Type B pancreatic cell (in vitro differentiated cells): Measurements from ENCODE around the gene ATAD3A. TPM values are rescaled to one million over a fixed set of nuclear protein-coding genes. Genes with fewer than 3 reads are reported as not detected.
"Not testable (repeated sequence)": the region's sequence is repeated elsewhere in the genome, so short reads cannot be mapped to it uniquely, and the experiment has no call there.

Source experiments
- DNase-seq: peaks from one replicate; pipeline ENCODE4 v3.0.0; 2021; ENCODE audit warnings: mixed read lengths; ENCODE audit not compliant: unreplicated experiment; ENCODE audit errors: extremely low spot score
- H3K27ac Mint-ChIP-seq: 2 replicates; pipeline ENCODE4 v1.8.0; 2021; ENCODE audit warnings: mild to moderate bottlenecking, mixed read lengths
- H3K27me3 Mint-ChIP-seq: 2 replicates; pipeline ENCODE4 v1.8.0; 2021; ENCODE audit warnings: mixed read lengths
- H3K36me3 Mint-ChIP-seq: 2 replicates; pipeline ENCODE4 v1.8.0; 2021; ENCODE audit warnings: mixed read lengths
- H3K4me1 Mint-ChIP-seq: one replicate; pipeline ENCODE4 v1.8.0; 2021; ENCODE audit warnings: mixed read lengths; ENCODE audit not compliant: unreplicated experiment
- H3K4me3 Mint-ChIP-seq: 2 replicates; pipeline ENCODE4 v1.8.0; 2021; ENCODE audit warnings: mild to moderate bottlenecking, mixed read lengths
- H3K9me3 Mint-ChIP-seq: 2 replicates; pipeline ENCODE4 v1.8.0; 2021; ENCODE audit warnings: mixed read lengths
- total RNA-seq: library from RNA; stranded (reverse); gene quantifications from 2 replicates; pipeline ENCODE4 v1.2.1, GENCODE V29; 2021; ENCODE audit warnings: low replicate concordance
- TF ChIP-seq, protein P1 (sequence below): fragments of 200-600 bp; sonication (generic); conservative IDR thresholded peaks from 2 replicates; pipeline ENCODE4 v1.5.0; 2021; ENCODE audit warnings: antibody characterized with exemption, mild to moderate bottlenecking

Gene ATAD3A
- total RNA-seq, 1 donor from 2014 or later = 39.8 TPM

DNA sequence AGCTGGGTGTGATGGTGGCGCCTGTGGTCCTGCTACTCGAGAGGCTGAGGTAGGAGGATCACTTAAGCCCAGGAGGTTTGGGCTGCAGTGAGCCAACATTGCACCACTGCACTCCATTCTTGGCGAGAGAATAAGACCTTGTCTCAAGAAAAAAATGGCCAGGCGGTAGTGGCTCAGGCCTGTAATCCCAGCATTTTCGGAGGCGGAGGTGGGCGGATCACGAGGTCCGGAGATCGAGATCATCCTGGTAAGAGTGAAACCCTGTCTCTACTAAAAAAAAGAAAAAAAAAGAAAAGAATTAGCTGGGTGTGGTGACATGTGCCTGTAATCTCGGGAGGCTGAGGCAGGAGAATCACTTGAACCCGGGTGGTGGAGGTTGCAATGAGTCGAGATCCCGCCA, 29.1 kb upstream of the ATAD3A start:
- H3K27me3 Mint-ChIP-seq = no peaks in the 10 kb centered on the region
- H3K4me3 Mint-ChIP-seq = no peak overlapping the region
- no peak overlapping the region for H3K27ac Mint-ChIP-seq
- H3K9me3 Mint-ChIP-seq = no peaks in the 10 kb centered on the region
- TF ChIP-seq, protein P1, sequence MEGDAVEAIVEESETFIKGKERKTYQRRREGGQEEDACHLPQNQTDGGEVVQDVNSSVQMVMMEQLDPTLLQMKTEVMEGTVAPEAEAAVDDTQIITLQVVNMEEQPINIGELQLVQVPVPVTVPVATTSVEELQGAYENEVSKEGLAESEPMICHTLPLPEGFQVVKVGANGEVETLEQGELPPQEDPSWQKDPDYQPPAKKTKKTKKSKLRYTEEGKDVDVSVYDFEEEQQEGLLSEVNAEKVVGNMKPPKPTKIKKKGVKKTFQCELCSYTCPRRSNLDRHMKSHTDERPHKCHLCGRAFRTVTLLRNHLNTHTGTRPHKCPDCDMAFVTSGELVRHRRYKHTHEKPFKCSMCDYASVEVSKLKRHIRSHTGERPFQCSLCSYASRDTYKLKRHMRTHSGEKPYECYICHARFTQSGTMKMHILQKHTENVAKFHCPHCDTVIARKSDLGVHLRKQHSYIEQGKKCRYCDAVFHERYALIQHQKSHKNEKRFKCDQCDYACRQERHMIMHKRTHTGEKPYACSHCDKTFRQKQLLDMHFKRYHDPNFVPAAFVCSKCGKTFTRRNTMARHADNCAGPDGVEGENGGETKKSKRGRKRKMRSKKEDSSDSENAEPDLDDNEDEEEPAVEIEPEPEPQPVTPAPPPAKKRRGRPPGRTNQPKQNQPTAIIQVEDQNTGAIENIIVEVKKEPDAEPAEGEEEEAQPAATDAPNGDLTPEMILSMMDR = no peak
- H3K36me3 Mint-ChIP-seq = no peaks in the 10 kb centered on the region
- no peak for DNase-seq
- no peaks in the 10 kb centered on the region for H3K4me1 Mint-ChIP-seq

DNA sequence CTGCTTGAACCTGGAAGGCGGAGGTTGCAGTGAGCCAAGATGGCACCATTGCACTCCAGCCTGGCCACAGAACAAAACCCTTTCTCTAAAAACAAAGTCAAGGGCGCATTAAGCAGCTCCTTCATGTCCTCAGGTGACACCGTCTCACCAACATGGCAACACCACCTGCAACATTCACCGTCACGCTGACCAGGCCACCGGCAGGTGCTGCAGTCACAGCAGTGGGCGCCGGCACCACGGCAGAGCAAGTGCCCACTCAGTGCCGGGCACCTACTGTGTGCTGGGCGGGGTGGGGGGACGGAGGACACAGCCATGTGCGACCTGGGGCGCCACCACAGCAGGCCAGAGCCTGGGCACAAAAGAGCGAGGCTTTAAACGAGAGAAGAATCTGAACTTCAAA, 28.2 kb upstream of the ATAD3A start:
- Mint-ChIP-seq H3K9me3 (no peaks in the 10 kb centered on the region), H3K27me3 (no peaks in the 10 kb centered on the region), H3K27ac (no peak overlapping the region), H3K4me1 (no peaks in the 10 kb centered on the region), H3K36me3 (no peaks in the 10 kb centered on the region), H3K4me3 (no peak overlapping the region)
- TF ChIP-seq, protein P1 = no peak
- no peak for DNase-seq

DNA sequence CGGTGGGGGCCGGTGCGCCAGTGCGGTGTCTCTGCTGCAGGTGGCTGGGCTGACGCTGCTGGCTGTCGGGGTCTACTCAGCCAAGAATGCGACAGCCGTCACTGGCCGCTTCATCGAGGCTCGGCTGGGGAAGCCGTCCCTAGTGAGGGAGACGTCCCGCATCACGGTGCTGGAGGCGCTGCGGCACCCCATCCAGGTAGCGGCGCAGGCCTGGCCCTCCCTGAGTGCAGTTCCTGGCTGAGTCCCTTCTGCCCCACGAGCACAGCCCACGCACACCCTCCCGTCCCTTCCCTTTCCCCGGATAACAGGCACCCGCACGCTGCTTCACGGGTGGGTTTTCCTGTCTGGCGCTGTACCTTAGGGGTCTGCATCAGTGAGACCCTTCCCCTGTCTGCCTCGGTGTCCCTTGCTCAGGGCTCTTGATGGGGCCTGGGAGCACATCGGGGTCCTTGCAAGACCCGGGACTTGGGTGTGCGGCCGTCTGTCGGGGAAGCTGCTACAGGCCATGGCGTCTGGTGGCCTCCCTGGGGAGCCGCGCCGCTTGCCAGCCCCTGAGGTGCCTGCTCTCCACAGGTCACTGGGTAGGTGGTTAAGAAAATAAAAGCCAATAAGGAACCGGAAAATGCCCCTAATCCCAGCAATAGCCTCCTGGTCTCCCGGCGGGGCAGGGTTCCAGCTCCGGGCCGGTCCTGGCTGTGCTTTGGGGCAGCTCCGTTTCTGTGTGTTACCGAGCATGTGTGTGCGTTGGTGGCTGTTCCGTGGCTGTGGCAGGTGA, 26.8 kb upstream of the ATAD3A start:
- not testable (repeated sequence) for H3K27ac Mint-ChIP-seq, H3K4me3 Mint-ChIP-seq

DNA sequence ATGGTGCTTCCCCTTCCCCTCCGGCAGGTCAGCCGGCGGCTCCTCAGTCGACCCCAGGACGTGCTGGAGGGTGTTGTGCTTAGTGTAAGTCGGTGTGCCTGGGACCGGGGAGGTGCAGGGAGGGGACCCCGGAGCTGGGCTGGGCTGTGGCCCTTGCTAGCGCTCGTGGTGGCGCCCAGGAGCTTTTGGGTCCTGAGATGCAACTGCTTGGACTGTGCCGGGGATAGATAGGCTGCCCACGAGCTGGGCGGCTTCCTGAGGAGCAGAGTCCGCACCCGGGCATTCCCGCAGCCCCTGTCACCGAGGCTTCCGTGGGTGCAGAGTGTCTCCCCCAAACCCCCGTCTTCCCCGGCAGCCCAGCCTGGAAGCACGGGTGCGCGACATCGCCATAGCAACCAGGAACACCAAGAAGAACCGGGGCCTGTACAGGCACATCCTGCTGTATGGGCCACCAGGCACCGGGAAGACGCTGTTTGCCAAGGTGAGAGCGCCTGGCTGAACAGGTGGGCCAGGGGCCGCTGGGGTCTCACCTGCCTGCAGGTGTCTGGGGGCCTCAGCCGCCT, 26.1 kb upstream of the ATAD3A start:
- H3K27ac Mint-ChIP-seq, H3K4me1 Mint-ChIP-seq, H3K36me3 Mint-ChIP-seq, H3K4me3 Mint-ChIP-seq, H3K9me3 Mint-ChIP-seq, H3K27me3 Mint-ChIP-seq, DNase-seq: not testable (repeated sequence)

More for the DNA sequence above, 26.8 kb upstream of the ATAD3A start:
- DNase-seq, H3K4me1 Mint-ChIP-seq, H3K36me3 Mint-ChIP-seq, H3K27me3 Mint-ChIP-seq, H3K9me3 Mint-ChIP-seq: not testable (repeated sequence)

DNA sequence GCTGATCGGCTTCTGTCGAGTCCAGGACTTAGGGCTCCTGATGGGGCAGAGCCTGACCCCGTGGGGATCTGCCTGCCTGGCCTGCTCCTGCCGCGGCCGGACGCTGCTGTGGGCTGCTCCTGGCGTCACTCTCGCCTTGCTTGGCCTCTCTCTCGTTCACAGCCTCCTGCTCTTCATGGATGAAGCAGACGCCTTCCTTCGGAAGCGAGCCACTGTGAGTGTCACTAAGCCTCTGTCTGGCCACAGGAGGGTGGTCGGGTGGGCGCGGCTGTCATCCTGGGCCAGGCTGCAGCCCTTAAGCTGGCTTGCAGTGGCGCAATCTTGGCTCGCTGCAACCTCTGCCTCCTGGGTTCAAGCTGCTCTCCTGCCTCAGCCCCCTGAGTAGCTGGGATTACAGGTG, 24.3 kb upstream of the ATAD3A start:
- Mint-ChIP-seq H3K4me1 (no peaks in the 10 kb centered on the region), H3K9me3 (no peaks in the 10 kb centered on the region), H3K27me3 (no peaks in the 10 kb centered on the region), H3K27ac (no peak overlapping the region), H3K4me3 (no peak overlapping the region), H3K36me3 (peaks cover 13% of the 10 kb centered on the region)
- TF ChIP-seq, protein P1 = no peak
- DNase-seq = no peak

DNA sequence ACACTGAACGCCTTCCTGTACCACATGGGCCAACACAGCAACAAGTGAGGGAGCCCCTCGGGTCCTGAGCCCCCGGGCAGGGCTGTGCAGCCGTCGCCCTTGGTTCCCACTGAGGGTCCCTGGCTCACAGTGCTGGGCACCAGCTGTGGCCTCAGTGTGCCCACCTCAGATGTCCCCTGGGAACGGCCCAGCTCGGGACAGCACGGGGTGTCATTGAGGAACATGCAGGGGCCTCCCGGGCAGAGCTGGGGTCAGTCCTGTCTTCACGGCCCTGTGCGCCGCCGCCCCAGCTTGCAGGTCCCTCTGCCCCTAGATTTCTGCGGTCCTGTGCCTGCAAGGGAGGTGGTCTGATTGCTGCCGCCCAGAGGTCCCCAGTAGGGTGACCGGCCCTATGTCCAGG, 22.7 kb upstream of the ATAD3A start:
- H3K9me3 Mint-ChIP-seq = no peaks in the 10 kb centered on the region

More for the DNA sequence above, 22.7 kb upstream of the ATAD3A start:
- H3K4me3 Mint-ChIP-seq = no peak overlapping the region
- TF ChIP-seq, protein P1 = no peak
- DNase-seq = no peak
- peaks cover 25% of the 10 kb centered on the region for H3K36me3 Mint-ChIP-seq
- H3K4me1 Mint-ChIP-seq = no peaks in the 10 kb centered on the region
- no peaks in the 10 kb centered on the region for H3K27me3 Mint-ChIP-seq
- no peak overlapping the region for H3K27ac Mint-ChIP-seq
